Measurements from ENCODE around the gene RAB28. TPM values are rescaled to one million over a fixed set of nuclear protein-coding genes. Genes with fewer than 3 reads are reported as not detected.
A peak's percentile ranks its signal among the peaks of the same experiment; 100 is the strongest.

RAB28 gene
- total RNA-seq, 1 donor from 2014 or later = 25.9 TPM

DNA sequence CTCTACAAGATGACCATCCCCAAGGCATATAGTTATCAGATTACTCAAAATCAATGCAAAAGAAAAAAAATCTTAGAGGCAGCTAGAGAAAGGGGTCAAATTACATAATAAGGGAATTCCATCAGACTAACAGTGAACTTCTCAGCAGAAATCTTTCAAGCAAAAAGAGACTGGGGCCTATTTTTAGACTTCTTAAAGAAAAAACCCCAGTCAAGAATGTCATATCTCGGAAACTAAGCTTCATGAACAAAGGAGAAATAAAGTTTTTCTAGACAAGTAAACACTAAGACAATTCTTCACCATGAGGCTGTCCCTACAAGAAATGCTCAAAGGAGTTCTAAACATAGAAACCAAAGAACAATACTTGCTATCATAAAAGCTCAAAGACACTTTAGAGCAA is 51.7 kb downstream of the RAB28 start:
- intact Hi-C loops (cut with micrococcal nuclease) = no loop called here
- Histone ChIP-seq H3K27ac (replicated peaks) (no peak overlapping the region), H3K4me3 (no peak overlapping the region), H3K27me3 (ENCODE audit: low read depth) (no peaks in the 10 kb centered on the region), H3K9me3 (replicated peaks) (peaks cover 25% of the 10 kb centered on the region), H3K4me1 (peaks cover 35% of the 10 kb centered on the region), H3K36me3 (no peaks in the 10 kb centered on the region)
- TF ChIP-seq CTCF (IDR thresholded peaks at IDR 0.05; ENCODE audit: borderline replicate concordance) = no peak
- no peak for DNase-seq

DNA sequence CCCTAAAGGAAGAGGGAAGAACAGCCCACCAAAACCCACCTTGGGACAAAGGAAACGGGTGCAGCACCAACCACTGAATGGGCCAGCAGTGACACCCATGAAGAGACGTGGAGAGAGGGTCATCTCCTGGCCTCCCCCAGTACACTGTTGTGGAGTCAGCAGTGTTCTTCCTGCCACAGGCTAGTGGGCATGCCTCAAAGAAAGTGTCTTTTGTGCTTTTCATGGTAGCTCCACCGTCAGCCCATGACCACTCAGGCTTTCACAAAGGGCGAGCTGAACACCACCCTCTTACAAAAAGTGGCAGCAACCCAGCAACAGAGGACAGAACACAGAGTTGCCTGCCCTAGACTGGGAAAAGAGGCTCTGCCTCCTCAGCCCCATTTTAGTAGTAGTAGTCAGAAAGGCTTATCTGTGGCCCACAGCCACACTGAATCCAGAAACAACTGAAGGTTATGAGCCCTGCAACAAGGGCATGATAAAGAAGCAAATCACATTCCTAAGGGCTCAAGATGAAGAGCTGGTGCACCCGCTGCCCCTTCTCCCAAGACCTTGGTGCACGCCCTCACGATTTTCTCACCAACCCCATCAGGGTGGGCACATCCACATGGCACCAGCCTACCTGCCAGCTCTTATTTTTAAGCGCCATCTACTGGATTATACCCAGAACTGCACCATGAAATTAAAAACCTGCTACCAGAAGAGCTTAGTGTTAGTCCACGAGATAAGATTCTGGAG is 53.1 kb downstream of the RAB28 start:
- H3K4me1 ChIP-seq = peaks cover 35% of the 10 kb centered on the region
- TF ChIP-seq CTCF (IDR thresholded peaks at IDR 0.05; ENCODE audit: borderline replicate concordance) = peak; percentile 24
- H3K27ac ChIP-seq (replicated peaks) = no peak overlapping the region
- H3K27me3 ChIP-seq (ENCODE audit: low read depth) = no peaks in the 10 kb centered on the region
- intact Hi-C loops (cut with micrococcal nuclease) = no loop called here
- H3K9me3 ChIP-seq (replicated peaks) = peaks cover 11% of the 10 kb centered on the region
- H3K36me3 ChIP-seq = no peaks in the 10 kb centered on the region
- no peak for DNase-seq
- H3K4me3 ChIP-seq = no peak overlapping the region

GRCh38 chr4:13427599-13428325 is 56.4 kb downstream of the RAB28 start:
- intact Hi-C loops (cut with micrococcal nuclease) = no loop called here
- peaks cover 7% of the 10 kb centered on the region for H3K9me3 ChIP-seq (replicated peaks)

DNA sequence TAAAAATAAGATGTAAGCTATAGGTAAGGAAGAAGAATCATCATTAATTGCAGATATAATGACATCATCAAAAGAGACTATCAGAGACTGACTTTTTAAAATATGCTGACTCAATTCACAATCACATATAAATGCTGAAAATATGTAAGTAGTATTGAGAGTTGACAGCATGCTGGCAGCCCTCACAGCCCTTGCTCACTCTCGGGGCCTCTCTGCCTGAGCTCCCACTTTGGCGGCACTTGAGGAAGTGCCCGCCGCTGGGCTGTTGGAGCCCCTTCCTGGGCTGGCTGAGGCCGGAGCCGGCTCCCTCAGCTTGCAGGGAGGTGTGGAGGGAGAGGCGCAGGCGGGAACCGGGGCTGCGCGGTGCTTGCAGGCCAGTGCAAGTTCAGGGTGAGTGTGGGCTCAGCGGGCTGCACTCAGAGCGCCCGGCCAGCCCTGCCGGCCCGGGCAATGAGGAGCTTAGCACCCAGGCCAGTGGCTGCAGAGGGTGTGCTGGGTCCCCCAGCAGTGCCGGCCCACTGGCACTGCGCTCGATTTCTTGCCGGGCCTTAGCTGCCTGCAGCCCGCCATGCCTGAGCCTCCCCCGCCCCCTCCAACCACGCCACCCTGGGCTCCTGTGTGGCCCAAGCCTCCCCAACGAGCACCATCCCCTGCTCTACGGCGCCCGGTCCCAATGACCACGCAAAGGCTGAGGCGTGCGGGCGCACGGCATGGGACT is 68.9 kb downstream of the RAB28 start:
- peaks cover 54% of the 10 kb centered on the region for H3K4me1 ChIP-seq
- peak overlapping the region; percentile 29 for H3K4me3 ChIP-seq
- H3K9me3 ChIP-seq (replicated peaks) = peaks cover 18% of the 10 kb centered on the region
- H3K27ac ChIP-seq (replicated peaks) = peak overlapping the region; percentile 77
- TF ChIP-seq CTCF (IDR thresholded peaks at IDR 0.05; ENCODE audit: borderline replicate concordance) = no peak
- H3K36me3 ChIP-seq = no peaks in the 10 kb centered on the region
- peak; percentile 28 for DNase-seq
- intact Hi-C loops (cut with micrococcal nuclease) = no loop called here
- no peaks in the 10 kb centered on the region for H3K27me3 ChIP-seq (ENCODE audit: low read depth)

More at GRCh38 chr4:13427599-13428325, 56.4 kb downstream of the RAB28 start:
- Histone ChIP-seq H3K27ac (replicated peaks) (no peak overlapping the region), H3K36me3 (peaks cover 16% of the 10 kb centered on the region), H3K27me3 (ENCODE audit: low read depth) (no peaks in the 10 kb centered on the region), H3K4me1 (peaks cover 30% of the 10 kb centered on the region), H3K4me3 (no peak overlapping the region)
- DNase-seq = no peak
- TF ChIP-seq CTCF (IDR thresholded peaks at IDR 0.05; ENCODE audit: borderline replicate concordance) = no peak

GRCh38 chr4:13413729-13414437 is 70.3 kb downstream of the RAB28 start:
- Histone ChIP-seq H3K27ac (replicated peaks) (peak overlapping the region; percentile 77), H3K36me3 (no peaks in the 10 kb centered on the region), H3K4me3 (peak overlapping the region; percentile 31), H3K27me3 (ENCODE audit: low read depth) (no peaks in the 10 kb centered on the region), H3K4me1 (peaks cover 64% of the 10 kb centered on the region), H3K9me3 (replicated peaks) (peaks cover 6% of the 10 kb centered on the region)
- intact Hi-C loops (cut with micrococcal nuclease) = no loop called here
- no peak for TF ChIP-seq CTCF (IDR thresholded peaks at IDR 0.05; ENCODE audit: borderline replicate concordance)
- DNase-seq = no peak

All from left ventricle myocardium inferior (tissue), 1 donor.